NOMO-1 (cell line): ENCODE results near the gene EXOC4.
"Not testable (repeated sequence)": the region's sequence is repeated elsewhere in the genome, so short reads cannot be mapped to it uniquely, and the experiment has no call there.

Experiments used
- DNase-seq, 2 experiments: peaks; one replicate each; lab custom pipeline; 2025; ENCODE audit not compliant: unreplicated experiment in 2 of 2; lab: John Stamatoyannopoulos, UW

EXOC4 gene

GRCh38 chr7:133310232-133310862 is 57.5 kb downstream of the EXOC4 start:
- DNase-seq = no peak

- DNase-seq = no peak
Measured at GRCh38 chr7:133313575-133313974, 60.7 kb downstream of the EXOC4 start.

- DNase-seq = no peak
Measured at GRCh38 chr7:133314084-133314483, 61.2 kb downstream of the EXOC4 start.

GRCh38 chr7:133315332-133316040 is 62.6 kb downstream of the EXOC4 start:
- DNase-seq = no peak

GRCh38 chr7:133319842-133320241 is 67.0 kb downstream of the EXOC4 start:
- no peak for DNase-seq

GRCh38 chr7:133320891-133321290 is 68.0 kb downstream of the EXOC4 start:
- DNase-seq = no peak

GRCh38 chr7:133321366-133321765 is 68.5 kb downstream of the EXOC4 start:
- DNase-seq = not testable (repeated sequence)

GRCh38 chr7:133326745-133327144 is 73.9 kb downstream of the EXOC4 start:
- DNase-seq = not testable (repeated sequence)

- DNase-seq = not testable (repeated sequence)
Measured at GRCh38 chr7:133328021-133328420, 75.1 kb downstream of the EXOC4 start.

GRCh38 chr7:133330085-133330484 is 77.2 kb downstream of the EXOC4 start:
- no peak for DNase-seq

- no peak for DNase-seq
Measured at GRCh38 chr7:133331861-133332260, 79.0 kb downstream of the EXOC4 start.

- DNase-seq = no peak
Measured at GRCh38 chr7:133339772-133340171, 86.9 kb downstream of the EXOC4 start.

- no peak for DNase-seq
Measured at GRCh38 chr7:133344275-133344674, 91.4 kb downstream of the EXOC4 start.

- DNase-seq = no peak
Measured at GRCh38 chr7:133345690-133346421, 93.0 kb downstream of the EXOC4 start.

- no peak for DNase-seq
Measured at GRCh38 chr7:133348250-133348649, 95.4 kb downstream of the EXOC4 start.

- no peak for DNase-seq
Measured at GRCh38 chr7:133349101-133349500, 96.2 kb downstream of the EXOC4 start.

- DNase-seq = no peak
Measured at GRCh38 chr7:133352430-133352829, 99.6 kb downstream of the EXOC4 start.

GRCh38 chr7:133353775-133354174 is 100.9 kb downstream of the EXOC4 start:
- DNase-seq = no peak

GRCh38 chr7:133354546-133355324 is 101.9 kb downstream of the EXOC4 start:
- no peak for DNase-seq

GRCh38 chr7:133355325-133355708 is 102.4 kb downstream of the EXOC4 start:
- no peak for DNase-seq

- no peak for DNase-seq
Measured at GRCh38 chr7:133355822-133356221, 102.9 kb downstream of the EXOC4 start.
